ENCODE results near the gene CFAP70.
"Not testable (repeated sequence)": the region's sequence is repeated elsewhere in the genome, so short reads cannot be mapped to it uniquely, and the experiment has no call there.

The CFAP70 gene

DNA sequence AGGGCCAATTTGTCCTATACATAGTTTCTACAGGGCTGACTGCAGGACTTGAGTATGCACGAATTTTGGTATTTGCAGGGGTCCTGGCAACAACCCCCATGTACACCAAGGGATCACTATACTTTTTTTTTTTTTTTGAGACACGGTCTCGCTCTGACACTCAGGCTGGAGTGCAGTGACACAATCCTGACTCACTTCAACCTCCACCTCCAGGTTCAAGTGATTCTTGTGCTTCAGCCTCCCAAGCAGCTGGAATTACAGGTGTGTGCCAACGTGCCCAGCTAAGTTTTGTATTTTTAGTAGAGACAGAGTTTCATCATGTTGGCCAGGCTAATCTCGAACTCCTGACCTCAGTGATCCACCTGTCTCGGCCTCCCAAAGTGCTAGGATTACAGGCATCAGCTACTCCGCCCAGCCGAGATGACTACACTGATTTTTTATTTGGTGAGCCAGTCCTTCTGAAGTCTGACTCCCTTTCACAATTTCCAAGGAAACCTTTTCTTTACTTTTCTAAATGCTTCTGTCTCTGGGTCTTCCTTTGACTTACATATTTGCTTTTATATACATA is 19.8 kb downstream of the CFAP70 start:
- no peak for DNase-seq

DNA sequence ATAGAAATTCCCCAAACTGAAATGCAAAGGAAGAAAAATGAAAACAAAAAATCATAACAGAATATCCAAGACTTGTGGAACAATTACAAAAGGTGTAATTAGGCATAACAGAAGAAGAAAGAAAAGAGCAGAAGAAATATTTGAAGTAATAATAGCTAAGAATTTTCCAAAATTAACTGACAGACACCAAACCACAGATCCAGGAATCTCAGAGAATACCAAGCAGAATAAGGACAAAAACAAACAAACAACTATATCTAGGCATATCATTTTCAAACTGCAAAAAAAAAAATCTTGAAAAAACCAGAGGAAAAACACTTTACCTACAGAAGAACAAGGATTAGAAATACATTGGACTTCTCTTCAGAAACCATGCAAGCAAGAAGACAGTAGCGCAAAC is 25.5 kb downstream of the CFAP70 start:
- no peak for DNase-seq

DNA sequence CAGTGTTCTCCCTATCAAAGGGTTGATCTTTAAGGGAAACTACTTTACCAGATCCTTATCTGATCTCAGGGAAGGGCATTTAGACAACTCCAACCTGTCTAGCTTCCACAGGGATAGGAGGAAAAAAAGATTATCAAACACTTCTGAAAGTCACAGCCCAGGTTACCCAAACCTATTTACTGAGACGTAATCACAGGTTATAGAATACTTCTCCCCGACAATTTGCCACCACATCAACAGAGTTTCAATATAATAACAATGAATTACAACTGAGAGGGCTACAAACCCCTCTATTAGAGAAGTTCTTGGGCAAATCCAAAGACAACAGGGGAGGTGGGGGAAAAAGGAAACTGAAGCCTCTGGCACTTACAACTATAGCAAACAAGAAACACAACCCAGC is 26.3 kb downstream of the CFAP70 start:
- no peak for DNase-seq

DNA sequence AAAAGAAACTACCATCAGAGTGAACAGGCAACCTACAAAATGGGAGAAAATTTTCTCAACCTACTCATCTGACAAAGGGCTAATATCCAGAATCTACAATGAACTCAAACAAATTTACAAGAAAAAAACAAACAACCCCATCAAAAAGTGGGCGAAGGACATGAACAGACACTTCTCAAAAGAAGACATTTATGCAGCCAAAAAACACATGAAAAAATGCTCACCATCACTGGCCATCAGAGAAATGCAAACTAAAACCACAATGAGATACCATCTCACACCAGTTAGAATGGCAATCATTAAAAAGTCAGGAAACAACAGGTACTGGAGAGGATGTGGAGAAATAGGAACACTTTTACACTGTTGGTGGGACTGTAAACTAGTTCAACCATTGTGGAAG is 30.1 kb downstream of the CFAP70 start:
- DNase-seq, result not testable (repeated sequence)

DNA sequence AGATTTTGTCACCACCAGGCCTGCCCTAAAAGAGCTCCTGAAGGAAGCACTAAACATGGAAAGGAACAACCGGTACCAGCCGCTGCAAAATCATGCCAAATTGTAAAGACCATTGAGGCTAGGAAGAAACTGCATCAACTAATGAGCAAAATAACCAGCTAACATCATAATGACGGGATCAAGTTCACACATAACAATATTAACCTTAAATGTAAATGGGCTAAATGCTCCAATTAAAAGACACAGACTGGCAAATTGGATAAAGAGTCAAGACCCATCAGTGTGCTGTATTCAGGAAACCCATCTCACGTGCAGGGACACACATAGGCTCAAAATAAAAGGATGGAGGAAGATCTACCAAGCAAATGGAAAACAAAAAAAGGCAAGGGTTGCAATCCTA is 33.4 kb downstream of the CFAP70 start:
- DNase-seq, result not testable (repeated sequence)

DNA sequence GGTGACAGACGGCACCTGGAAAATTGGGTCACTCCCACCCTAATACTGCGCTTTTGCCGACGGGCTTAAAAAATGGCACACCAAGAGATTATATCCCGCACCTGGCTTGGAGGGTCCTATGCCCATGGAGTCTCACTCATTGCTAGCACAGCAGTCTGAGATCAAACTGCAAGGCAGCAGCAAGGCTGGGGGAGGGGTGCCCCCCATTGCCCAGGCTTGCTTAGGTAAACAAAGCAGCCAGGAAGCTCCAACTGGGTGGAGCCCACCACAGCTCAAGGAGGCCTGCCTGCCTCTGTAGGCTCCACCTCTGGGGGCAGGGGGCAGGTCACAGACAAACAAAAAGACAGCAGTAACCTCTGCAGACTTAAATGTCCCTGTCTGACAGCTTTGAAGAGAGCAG is 35.1 kb downstream of the CFAP70 start:
- not testable (repeated sequence) for DNase-seq

DNA sequence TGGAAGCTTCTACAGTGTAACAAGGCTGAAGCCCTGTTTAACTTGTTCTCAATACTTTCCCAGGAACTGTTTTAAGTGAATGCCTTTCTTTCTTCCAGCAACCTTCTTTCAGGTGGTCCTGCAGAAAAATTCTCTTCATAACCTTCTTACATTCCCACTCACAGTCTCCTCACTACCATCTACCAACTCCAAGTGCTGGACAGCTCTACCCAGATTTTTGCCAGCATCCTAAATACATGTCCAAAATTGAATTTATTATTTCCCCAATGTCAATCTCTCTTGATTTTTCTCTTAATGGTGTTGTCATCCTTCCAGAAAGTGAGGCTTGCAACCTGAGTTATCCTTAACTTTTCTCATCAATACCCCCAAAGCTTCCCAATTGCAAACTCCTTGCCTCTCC is 48.2 kb downstream of the CFAP70 start:
- no peak for DNase-seq

DNA sequence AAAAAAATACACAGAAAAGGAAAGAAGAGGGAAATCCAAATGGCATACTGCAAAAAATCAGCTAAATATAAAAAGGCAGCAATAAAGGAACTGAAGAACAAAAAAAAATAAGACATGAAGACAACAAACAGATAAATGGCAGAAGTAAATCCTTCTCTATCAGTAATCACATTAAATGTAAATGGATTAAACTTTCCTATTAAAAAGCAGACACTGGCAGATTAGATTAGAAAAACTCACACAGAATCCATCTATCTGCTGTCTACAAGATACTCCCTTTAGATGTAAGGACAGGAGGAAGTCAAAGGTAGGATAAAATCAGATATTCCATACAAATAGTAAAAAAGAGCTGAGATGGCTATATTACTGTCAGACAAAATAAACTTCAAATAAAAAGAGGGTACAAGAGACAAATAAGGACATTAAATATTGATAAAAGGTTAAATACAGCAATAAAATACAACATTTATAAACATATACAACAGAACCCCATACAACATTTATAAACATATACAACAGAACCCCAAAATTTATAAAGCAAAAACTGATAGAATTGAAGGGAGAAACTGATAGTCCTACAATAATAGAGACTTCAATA is 51.4 kb downstream of the CFAP70 start:
- no peak for DNase-seq

DNA sequence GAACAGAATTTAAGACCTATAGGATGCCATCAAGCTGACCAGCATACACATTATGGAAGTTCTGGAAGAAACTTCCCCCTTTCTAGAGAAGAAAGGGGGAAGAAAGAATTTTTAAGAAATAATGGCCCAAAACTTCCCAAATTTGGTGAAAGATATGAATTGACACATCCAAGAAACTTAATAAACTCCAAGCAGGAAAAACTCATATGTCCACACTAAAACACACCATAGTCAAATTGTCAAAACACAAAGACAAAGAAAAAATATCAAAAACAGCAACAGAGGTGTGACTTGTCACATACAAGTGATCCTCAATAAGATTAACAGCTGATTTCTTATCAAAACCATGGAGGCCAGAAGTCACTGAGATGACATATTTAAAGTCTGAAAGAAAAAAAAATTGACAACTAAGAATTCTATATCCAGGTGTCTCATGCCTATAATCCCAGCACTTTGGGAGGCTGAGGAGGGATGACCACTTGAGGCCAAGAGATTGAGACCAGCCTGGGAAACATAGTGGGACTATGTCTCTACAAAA is 52.4 kb downstream of the CFAP70 start:
- DNase-seq, result no peak

DNA sequence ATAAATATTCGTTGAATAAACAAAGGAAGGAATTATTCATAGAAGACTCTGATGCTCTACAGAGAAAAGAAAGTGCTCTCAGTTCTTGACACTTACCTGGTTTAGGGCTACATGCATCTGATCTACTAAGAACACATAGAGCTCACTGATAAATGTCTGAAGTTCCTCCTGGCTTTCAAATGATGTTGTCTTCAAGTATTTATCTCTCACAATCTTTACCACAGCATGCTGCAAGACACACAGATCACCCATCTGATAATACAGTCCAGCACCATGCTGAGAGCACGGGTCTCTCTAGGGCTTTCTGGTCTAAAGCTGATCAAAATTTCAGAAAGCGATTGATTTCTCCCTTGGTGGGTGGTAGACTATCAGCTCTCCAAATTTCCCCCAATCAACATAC is 61.7 kb downstream of the CFAP70 start:
- DNase-seq, result no peak

DNA sequence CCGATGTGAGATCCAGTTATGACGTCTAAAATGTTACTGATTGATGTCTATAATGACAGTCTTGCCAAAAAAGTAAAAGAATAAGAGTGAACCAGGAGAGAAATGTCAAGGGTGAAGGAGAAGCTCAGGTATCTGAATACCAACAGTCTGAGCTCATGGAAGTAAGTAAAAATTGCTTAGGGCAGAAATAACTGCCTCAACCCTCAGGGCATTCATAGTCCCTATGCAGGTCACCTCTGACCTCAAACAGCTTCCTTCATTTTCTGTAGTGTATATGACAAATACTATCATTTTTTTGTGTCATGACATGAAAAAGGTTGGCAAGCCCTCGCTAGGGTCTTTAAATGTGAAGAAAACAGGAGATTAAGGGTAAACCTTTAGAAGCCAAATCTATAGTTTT is 65.2 kb downstream of the CFAP70 start:
- DNase-seq, result no peak

DNA sequence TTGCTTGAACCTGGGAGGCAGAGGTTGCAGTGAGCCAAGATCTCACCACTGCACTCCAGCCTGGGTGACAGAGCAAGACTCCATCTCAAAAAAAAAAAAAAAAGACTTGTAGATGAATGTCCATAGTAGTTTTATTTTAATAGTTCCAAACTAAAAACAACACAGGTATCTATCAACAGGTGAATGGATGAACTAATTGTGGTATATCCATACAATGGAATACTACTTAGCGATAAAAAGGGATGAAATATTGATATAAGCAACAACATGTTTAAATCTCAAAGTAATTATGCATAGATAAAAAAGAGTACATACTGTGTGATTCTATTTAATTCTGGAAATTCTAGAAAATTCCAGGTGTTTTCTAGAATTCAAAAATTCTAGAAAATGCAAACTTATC is 68.7 kb downstream of the CFAP70 start:
- DNase-seq, result no peak

DNA sequence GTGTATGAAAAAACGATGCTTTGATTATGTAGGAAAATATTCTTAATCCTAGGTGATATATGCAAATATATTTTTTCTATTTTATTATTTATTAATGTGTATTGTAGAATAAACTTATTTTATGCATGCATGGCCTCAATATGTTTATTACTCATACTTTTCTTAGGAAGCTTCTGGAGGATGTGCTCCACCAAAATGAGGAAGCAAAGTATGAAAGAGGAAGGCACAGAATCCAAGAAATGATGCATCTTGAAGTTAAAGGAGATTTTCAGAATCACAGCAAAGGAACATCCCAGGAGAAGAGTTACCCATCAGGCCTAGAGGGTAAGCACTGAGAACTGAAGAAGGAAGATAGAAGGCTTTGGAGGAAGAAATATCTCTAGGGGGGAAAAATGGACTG is 71.2 kb downstream of the CFAP70 start:
- DNase-seq, result no peak

DNA sequence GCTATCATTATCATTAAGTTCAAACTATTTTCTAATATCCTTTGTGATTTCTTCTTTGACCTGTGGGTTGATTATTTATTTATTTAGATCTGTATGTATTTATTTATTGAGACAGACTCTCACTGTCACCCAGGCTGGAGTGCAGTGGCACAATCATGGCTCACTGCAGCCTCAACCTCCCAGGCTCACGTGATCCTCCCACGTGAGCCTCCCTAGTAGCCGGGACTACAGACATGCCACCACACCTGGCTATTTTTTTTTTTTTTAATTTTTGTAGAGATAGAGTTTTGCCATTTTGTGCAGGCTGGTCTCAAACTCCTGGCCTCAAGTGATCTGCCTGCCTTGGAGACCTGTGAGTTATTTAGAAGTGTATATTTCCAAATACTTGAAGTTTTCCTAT is 77.6 kb downstream of the CFAP70 start:
- DNase-seq, result no peak

DNA sequence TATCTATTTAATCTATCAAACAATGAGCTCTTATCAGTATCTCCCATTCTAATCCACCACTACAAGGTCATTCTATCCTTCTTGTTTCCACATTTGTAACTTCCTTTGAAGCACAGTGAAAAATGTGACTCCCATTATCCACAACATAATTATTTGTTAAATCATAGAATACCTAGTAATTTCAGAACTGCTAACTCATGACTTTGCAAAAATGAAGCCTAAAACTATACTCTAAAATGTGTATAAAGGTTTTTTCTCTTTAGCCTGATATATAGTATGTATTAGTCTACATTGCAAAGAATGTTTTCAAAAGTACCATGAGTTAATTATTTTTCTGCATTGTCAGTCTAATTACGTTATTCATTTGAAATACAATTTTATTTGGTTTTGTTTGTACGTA is 94.2 kb downstream of the CFAP70 start:
- DNase-seq, result no peak

DNA sequence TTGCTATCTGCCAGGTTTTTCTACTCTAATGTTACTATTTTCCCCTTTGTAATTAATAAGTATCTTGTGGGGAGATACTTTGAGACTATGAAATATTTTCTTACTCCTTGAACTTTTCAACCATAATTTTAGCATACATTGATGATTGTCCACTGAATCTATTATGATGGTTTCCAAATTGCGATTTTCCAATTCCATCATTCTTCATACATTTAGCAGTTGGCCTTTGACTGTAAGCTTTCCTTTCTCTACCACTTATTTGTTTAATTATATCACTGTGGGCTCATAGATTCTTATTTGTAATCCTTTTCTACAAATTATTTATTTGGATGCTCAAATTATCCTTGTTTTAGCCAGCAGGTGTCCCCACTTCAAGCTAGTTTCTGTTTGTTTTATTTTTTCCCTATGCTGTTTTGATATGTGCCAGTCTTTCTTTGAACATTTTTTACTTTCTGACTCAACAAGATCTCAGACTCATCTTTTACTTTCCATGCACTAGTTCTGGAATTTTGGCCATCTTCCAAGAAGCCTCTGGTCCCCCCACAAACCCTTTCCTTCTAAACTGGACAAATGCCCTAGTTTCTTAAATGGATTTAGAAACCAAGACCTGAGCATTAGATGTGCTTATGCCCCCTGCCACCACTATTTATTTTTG is 94.8 kb downstream of the CFAP70 start:
- DNase-seq, result no peak

DNA sequence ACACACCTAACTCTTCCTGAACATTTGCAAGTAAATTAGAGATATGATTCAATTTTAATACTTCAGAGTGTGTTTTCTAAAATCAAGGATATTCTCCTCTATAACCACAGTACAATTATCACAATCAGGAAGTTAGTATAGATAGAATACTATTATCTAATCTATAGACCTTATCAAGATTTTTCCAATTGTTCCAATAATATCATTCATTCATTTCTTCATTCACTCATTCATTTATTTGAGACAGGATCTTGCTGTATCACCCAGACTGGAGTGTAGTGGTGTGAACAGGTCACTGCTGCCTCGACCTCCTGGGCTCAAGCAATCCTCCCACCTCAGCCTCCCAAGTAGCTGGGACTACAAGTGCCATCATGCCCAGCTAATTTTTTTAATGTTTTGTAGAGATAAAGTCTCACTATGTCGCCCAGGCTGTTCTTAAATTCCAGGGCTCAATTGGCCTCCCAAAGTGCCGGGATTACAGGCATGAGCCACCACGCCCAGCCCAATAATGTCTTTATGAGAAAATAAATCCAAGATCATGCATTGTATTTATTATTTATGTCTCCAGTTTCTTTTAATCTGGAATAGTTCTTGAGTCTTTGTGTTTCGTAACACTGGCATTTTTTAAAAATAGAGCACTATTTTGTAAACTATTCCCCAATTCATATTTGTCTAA is 95.6 kb downstream of the CFAP70 start:
- no peak for DNase-seq

DNA sequence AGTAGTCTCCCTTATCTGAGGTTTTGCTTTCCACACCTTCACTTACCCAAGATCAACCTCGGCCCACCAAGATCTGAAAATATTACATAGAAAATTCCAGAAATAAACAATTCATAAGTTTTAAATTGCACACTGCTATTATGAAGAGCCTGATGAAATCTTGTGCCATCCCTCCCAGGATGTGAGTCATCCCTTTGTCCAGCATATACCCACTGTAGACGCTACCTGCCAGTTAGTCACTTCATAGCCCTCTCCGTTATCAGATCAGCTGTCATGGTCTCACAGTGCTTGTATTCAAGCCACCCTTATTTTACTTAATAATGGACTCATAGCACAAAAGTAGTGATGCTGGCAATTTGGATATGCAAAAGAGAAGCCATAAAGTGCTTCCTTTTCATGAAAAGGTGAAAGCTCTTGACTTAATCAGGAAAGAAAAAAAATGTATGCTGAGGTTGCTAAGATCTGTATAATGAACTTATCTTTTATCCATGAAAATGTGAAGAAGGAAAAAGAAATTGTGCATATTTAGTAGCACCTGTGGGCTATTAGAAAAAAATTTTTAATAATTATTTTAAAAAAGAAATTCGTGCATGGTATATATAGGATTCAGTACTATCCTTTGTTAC is 96.4 kb downstream of the CFAP70 start:
- no peak for DNase-seq

DNA sequence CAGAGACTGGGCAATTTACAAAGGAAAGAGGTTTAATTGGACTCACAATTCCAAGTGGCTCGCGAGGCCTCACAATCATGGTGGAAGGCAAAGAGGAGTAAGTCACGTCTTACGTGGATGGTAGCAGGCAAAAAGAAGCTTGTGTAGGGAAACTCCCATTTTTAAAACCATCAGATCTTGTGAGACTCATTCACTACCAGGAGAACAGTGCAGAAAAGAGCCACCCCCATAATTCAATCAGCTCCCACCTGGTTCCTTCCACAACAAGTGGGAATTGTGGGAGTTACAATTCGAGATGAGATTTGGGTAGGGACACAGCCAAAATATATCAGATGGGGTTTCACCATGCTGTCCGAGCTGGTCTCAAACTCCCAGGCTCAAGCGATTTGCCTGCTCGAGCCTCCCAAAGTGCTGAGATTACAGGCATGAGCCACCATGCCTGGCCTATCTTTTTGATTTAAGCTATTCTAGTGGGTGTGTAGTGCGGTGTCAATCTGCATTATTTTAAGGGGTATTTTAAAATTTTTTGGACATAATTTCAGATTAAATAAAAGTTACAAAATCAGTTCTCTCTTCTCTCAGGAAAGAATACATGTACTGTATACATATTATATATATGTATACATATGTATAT is 97.2 kb downstream of the CFAP70 start:
- DNase-seq, result no peak

DNA sequence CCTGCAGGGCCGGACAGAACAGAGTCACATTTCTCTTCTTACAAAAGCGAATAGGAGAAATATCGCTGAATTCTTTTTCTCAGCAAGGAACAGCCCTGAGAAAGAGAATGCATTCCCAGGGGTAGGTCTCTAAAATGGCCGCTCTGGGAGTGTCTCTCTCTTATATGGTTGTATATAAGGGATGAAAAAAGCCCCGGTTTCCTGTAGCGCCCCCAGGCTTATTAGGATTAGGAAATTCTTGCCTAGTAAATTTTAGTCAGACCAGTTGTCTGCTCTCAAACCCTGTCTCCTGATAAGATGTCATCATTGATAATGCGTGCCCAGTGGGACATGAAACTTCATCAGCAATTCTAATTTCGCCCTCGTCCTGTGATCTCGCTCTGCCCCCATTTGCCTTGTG is 100.1 kb downstream of the CFAP70 start:
- not testable (repeated sequence) for DNase-seq

DNA sequence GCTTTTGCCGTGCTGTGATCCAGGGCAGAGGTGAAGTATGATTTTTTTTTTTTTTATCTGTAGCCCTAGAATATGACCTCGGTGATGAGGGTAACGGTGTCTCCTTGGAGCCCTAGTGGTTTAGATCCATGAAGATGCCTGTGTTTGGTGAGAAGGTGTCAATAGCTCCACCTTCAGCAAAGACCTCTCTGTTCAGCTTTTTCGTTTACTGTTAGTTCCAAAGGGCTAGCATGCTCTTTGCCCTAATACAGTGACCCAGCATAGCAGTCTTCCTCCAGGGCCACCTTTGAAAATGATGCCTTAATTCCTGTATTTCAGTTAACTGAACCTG is 105.5 kb downstream of the CFAP70 start:
- DNase-seq, result no peak

DNA sequence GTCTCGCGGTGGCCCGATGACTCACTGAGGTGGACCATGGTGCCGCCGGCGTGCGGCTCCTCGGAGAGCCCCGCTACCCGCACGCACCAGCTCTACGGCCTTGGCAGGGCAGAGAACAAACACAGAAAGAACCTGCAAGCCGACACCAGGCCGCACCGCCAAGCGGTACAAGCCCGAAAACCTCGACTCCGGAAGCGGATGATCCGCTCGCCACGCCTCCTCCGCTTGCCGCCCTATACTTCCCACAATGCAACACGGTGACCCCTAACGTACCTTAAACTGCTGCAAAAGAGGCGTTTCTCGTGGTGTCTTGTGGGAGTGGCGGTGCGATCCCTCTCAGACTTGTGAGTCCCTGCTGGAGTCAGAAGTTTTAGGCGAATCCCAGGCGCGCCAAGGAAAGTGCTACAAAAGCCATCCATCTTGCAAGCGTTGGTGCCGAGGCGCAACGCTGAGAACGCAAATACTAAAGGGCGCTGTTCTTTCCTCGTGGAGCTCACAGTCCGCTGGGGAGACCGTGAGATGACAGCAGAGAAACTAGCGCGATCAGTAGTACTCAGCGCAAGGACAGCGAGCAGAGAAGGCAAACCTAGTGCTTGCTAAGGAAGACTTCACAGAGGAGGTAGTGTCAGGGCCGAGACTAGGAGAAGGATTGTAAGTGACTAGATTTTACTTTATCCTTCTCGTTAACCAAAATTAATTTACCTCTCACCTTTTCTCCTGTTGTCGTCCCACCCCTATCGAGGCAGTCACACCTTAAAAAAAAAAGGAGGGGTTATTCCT is 106.0 kb downstream of the CFAP70 start, which contains the start of gene MRPS16:
TSS of gene MRPS16 (minus strand) at position 200 of the 780 bp plus-strand sequence. CDS start at position 38, 162 bp downstream.
- DNase-seq, result peak; percentile 92

All from CD4-positive, alpha-beta T cell treated with Interleukin-17A for 4 hours (primary cell).